ENCODE results near the gene CDHR2.

The CDHR2 gene

DNA sequence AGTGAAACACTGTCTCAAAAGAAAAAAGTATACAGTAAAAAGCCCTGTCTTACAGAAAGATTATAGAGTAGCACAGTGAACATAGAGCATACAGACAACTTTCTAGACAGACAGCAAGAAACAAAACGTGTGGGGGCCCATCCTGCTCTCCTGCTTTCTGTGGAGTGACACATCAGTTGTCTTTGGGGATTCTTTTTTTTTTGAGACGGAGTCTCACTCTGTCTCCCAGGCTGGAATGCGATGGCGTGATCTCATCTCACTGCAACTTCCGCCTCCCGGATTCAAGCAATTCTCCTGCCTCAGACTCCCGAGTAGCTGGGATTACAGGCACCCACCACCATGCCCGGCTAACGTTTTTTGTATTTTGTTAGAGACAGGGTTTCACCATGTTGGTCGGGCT, 14.9 kb downstream of the CDHR2 start:
- H3K4me1 ChIP-seq (ENCODE audit: control insufficient read depth, insufficient read depth, low read length, poor library complexity, severe bottlenecking), result peaks cover 5% of the 10 kb centered on the region
- no peak overlapping the region for H3K4me3 ChIP-seq (ENCODE audit: insufficient read depth, low read depth, low read length, poor library complexity, severe bottlenecking)
- no peaks in the 10 kb centered on the region for H3K27me3 ChIP-seq (replicated peaks; ENCODE audit: control insufficient read depth, insufficient read depth, low read length, poor library complexity, severe bottlenecking)
- H3K36me3 ChIP-seq (ENCODE audit: control insufficient read depth, insufficient read depth, low read length), result no peaks in the 10 kb centered on the region
- no peak for DNase-seq
- no peaks in the 10 kb centered on the region for H3K9me3 ChIP-seq (ENCODE audit: control insufficient read depth, low read length)
- no peak overlapping the region for H3K27ac ChIP-seq (ENCODE audit: insufficient read depth, low read length, poor library complexity, severe bottlenecking)

DNA sequence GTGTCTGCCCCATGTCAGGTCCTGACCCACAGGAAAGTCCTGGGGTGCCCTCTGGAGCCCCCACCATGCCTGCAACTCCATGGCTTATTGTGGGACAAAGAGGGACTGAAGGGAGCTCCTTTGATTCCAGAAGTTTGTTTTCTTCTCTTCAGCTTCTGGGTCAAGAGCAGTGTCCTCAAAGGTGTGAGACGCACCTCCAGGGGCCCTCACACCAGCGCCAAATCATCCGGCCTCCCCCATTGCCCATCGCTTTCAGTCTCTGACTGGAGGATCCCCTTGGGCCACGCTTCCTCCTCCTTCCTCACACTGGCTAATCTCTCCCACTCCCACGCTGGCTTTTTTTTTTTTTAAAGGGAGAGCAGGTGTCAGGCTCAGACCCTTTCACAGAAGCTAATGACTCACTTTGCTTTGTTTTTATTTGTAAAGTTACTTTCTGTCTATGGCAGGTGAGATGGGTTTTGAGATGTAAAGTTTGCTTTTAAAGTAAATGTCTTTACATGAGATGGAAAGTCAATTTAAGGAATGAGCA, 16.7 kb downstream of the CDHR2 start:
- Histone ChIP-seq H3K27me3 (replicated peaks; ENCODE audit: control insufficient read depth, insufficient read depth, low read length, poor library complexity, severe bottlenecking) (no peaks in the 10 kb centered on the region), H3K27ac (ENCODE audit: insufficient read depth, low read length, poor library complexity, severe bottlenecking) (no peak overlapping the region), H3K4me3 (ENCODE audit: insufficient read depth, low read depth, low read length, poor library complexity, severe bottlenecking) (no peak overlapping the region), H3K9me3 (ENCODE audit: control insufficient read depth, low read length) (no peaks in the 10 kb centered on the region), H3K36me3 (ENCODE audit: control insufficient read depth, insufficient read depth, low read length) (no peaks in the 10 kb centered on the region), H3K4me1 (ENCODE audit: control insufficient read depth, insufficient read depth, low read length, poor library complexity, severe bottlenecking) (no peaks in the 10 kb centered on the region)
- no peak for DNase-seq

GRCh38 chr5:176568657-176569056, 19.5 kb downstream of the CDHR2 start:
- Histone ChIP-seq H3K27me3 (replicated peaks; ENCODE audit: control insufficient read depth, insufficient read depth, low read length, poor library complexity, severe bottlenecking) (no peaks in the 10 kb centered on the region), H3K4me3 (ENCODE audit: insufficient read depth, low read depth, low read length, poor library complexity, severe bottlenecking) (no peak overlapping the region), H3K27ac (ENCODE audit: insufficient read depth, low read length, poor library complexity, severe bottlenecking) (no peak overlapping the region), H3K4me1 (ENCODE audit: control insufficient read depth, insufficient read depth, low read length, poor library complexity, severe bottlenecking) (no peaks in the 10 kb centered on the region), H3K9me3 (ENCODE audit: control insufficient read depth, low read length) (no peaks in the 10 kb centered on the region), H3K36me3 (ENCODE audit: control insufficient read depth, insufficient read depth, low read length) (no peaks in the 10 kb centered on the region)
- DNase-seq, result no peak

DNA sequence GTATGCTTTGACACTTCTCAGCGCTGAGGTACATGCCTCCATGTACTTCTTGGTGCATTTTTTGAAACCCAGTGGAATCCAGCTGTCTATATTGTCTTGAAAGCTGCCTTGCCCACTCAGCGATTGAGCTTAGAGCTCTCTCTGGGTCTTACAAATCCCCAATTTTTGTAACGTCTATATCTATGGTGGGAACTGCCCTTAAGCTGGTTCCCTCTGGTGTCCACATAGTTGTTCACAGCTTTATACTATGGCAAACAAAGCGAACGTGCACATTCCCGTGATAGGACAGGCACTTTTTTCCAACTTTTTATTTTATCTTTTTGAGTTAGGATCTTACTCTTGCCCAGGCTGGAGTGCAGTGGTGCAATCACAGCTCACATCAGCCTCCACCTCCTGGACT, 20.9 kb downstream of the CDHR2 start:
- H3K27me3 ChIP-seq (replicated peaks; ENCODE audit: control insufficient read depth, insufficient read depth, low read length, poor library complexity, severe bottlenecking), result no peaks in the 10 kb centered on the region
- H3K36me3 ChIP-seq (ENCODE audit: control insufficient read depth, insufficient read depth, low read length), result no peaks in the 10 kb centered on the region
- H3K27ac ChIP-seq (ENCODE audit: insufficient read depth, low read length, poor library complexity, severe bottlenecking), result no peak overlapping the region
- DNase-seq, result no peak
- no peak overlapping the region for H3K4me3 ChIP-seq (ENCODE audit: insufficient read depth, low read depth, low read length, poor library complexity, severe bottlenecking)
- H3K4me1 ChIP-seq (ENCODE audit: control insufficient read depth, insufficient read depth, low read length, poor library complexity, severe bottlenecking), result peaks cover 6% of the 10 kb centered on the region
- no peaks in the 10 kb centered on the region for H3K9me3 ChIP-seq (ENCODE audit: control insufficient read depth, low read length)

DNA sequence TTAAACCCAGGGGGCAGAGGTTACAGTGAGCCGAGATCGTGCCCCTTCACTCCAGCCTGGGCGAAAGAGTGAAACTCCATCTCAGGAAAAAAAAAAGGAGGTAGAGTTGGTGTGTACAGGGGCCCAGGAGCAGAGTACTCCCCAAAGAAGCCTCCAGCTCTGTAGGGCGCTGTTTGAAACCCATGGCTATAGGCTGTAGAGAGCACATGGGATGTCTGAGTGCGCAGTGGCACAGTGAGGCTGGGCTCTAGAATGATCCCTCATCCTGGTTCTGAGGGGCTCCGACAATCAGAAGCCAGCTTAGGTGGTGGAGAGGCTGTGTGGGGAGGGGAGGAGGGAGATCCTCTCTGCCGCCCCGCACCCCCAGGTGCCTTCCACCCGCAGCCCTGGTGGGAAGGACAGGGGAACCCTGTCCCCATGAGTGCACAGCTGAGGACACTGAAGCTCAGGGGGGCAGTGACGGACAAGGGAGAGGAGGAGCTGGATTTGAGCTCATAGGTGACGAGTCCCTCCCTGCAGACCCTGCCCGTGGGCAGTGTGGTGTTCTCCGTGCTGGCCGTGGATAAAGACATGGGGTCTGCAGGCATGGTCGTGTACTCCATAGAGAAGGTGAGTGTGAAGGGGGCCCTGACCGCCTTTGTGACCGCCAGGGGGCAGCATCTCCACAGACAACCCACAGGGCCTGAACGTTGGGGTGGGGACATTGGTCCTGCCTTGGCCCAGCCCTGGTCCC, 24.6 kb downstream of the CDHR2 start:
- DNase-seq, result peak; percentile 47 to 64 (median 57)
- H3K27me3 ChIP-seq (replicated peaks; ENCODE audit: control insufficient read depth, insufficient read depth, low read length, poor library complexity, severe bottlenecking), result no peaks in the 10 kb centered on the region
- H3K27ac ChIP-seq (ENCODE audit: insufficient read depth, low read length, poor library complexity, severe bottlenecking), result no peak overlapping the region
- no peak overlapping the region for H3K4me3 ChIP-seq (ENCODE audit: insufficient read depth, low read depth, low read length, poor library complexity, severe bottlenecking)
- H3K9me3 ChIP-seq (ENCODE audit: control insufficient read depth, low read length), result no peaks in the 10 kb centered on the region
- H3K36me3 ChIP-seq (ENCODE audit: control insufficient read depth, insufficient read depth, low read length), result no peaks in the 10 kb centered on the region
- peaks cover 6% of the 10 kb centered on the region for H3K4me1 ChIP-seq (ENCODE audit: control insufficient read depth, insufficient read depth, low read length, poor library complexity, severe bottlenecking)

DNA sequence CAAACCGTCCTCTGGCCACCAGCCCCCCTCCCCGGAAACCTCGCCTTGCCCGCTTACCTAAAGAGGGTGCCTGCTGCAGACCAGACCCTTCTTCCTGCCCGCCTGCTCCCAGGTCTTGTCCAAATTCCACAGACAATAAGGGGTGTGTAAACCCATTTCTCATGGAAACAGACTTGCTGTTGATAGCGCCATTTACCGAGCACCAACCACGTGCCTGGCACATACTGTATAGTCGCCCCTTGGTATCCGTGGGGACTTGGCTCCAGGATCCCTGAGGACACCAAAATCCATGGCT, 25.1 kb downstream of the CDHR2 start:
- Histone ChIP-seq H3K9me3 (ENCODE audit: control insufficient read depth, low read length) (no peaks in the 10 kb centered on the region), H3K27me3 (replicated peaks; ENCODE audit: control insufficient read depth, insufficient read depth, low read length, poor library complexity, severe bottlenecking) (no peaks in the 10 kb centered on the region), H3K27ac (ENCODE audit: insufficient read depth, low read length, poor library complexity, severe bottlenecking) (no peak overlapping the region), H3K4me3 (ENCODE audit: insufficient read depth, low read depth, low read length, poor library complexity, severe bottlenecking) (no peak overlapping the region), H3K4me1 (ENCODE audit: control insufficient read depth, insufficient read depth, low read length, poor library complexity, severe bottlenecking) (peaks cover 6% of the 10 kb centered on the region), H3K36me3 (ENCODE audit: control insufficient read depth, insufficient read depth, low read length) (no peaks in the 10 kb centered on the region)
- no peak for DNase-seq

DNA sequence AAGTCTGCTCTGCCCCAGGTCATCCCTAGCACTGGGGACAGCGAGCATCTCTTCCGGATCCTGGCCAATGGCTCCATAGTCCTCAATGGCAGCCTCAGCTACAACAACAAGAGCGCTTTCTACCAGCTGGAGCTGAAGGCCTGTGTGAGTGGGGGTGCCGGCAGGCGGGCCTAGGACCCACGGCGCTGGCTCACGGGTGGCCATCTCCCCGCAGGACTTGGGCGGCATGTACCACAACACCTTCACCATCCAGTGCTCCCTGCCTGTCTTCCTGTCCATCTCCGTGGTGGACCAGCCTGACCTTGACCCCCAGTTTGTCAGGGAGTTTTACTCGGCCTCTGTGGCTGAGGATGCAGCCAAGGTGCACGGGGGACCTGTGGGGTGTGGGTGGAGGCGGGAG, 25.9 kb downstream of the CDHR2 start:
- Histone ChIP-seq H3K4me1 (ENCODE audit: control insufficient read depth, insufficient read depth, low read length, poor library complexity, severe bottlenecking) (peaks cover 6% of the 10 kb centered on the region), H3K36me3 (ENCODE audit: control insufficient read depth, insufficient read depth, low read length) (no peaks in the 10 kb centered on the region), H3K27ac (ENCODE audit: insufficient read depth, low read length, poor library complexity, severe bottlenecking) (no peak overlapping the region), H3K27me3 (replicated peaks; ENCODE audit: control insufficient read depth, insufficient read depth, low read length, poor library complexity, severe bottlenecking) (no peaks in the 10 kb centered on the region), H3K4me3 (ENCODE audit: insufficient read depth, low read depth, low read length, poor library complexity, severe bottlenecking) (no peak overlapping the region), H3K9me3 (ENCODE audit: control insufficient read depth, low read length) (no peaks in the 10 kb centered on the region)
- no peak for DNase-seq

DNA sequence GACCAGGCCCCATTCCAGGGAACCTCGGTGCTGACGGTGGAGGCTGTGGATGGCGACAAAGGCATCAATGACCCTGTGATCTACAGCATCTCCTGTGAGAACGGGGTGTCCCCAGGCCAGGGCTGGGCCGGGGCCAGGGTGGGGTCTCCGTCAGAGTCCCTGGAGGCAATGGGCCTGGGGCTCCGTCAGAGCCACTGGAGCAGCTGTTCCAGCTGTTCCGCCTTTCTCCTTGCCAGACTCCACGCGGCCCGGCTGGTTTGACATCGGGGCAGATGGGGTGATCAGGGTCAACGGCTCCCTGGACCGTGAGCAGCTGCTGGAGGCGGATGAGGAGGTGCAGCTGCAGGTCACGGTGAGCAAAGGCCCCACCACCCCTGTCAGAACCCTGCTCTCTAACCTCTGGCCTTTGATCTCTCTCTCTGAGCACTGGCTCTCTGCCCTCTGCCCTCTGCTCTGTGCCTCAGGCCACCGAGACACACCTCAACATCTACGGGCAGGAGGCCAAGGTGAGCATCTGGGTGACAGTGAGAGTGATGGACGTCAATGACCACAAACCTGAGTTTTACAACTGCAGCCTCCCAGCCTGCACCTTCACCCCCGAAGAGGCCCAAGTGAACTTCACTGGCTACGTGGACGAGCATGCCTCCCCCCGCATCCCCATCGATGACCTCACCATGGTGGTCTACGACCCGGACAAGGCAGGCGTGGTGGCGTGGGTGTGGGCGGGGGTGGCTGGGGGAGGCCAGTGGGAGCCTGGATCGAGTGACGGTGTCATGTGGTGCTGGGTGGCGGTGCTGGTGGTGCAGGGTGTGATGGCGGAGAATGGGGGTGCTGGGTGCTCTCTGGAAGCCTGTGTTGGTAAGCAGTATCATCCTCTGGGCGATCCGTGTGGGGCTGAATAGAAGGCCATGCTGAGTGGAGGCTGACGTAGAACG, 26.6 kb downstream of the CDHR2 start:
- H3K4me3 ChIP-seq (ENCODE audit: insufficient read depth, low read depth, low read length, poor library complexity, severe bottlenecking), result no peak overlapping the region
- DNase-seq, result no peak
- no peaks in the 10 kb centered on the region for H3K27me3 ChIP-seq (replicated peaks; ENCODE audit: control insufficient read depth, insufficient read depth, low read length, poor library complexity, severe bottlenecking)
- H3K4me1 ChIP-seq (ENCODE audit: control insufficient read depth, insufficient read depth, low read length, poor library complexity, severe bottlenecking), result peaks cover 6% of the 10 kb centered on the region
- no peaks in the 10 kb centered on the region for H3K36me3 ChIP-seq (ENCODE audit: control insufficient read depth, insufficient read depth, low read length)
- no peak overlapping the region for H3K27ac ChIP-seq (ENCODE audit: insufficient read depth, low read length, poor library complexity, severe bottlenecking)
- no peaks in the 10 kb centered on the region for H3K9me3 ChIP-seq (ENCODE audit: control insufficient read depth, low read length)

- H3K4me1 ChIP-seq (ENCODE audit: control insufficient read depth, insufficient read depth, low read length, poor library complexity, severe bottlenecking), result peaks cover 6% of the 10 kb centered on the region
- no peak overlapping the region for H3K4me3 ChIP-seq (ENCODE audit: insufficient read depth, low read depth, low read length, poor library complexity, severe bottlenecking)
- no peaks in the 10 kb centered on the region for H3K27me3 ChIP-seq (replicated peaks; ENCODE audit: control insufficient read depth, insufficient read depth, low read length, poor library complexity, severe bottlenecking)
- no peak for DNase-seq
- no peak overlapping the region for H3K27ac ChIP-seq (ENCODE audit: insufficient read depth, low read length, poor library complexity, severe bottlenecking)
- H3K36me3 ChIP-seq (ENCODE audit: control insufficient read depth, insufficient read depth, low read length), result no peaks in the 10 kb centered on the region
- H3K9me3 ChIP-seq (ENCODE audit: control insufficient read depth, low read length), result no peaks in the 10 kb centered on the region
Observed at GRCh38 chr5:176577312-176578176, 28.4 kb downstream of the CDHR2 start.

Measured in effector memory CD4-positive, alpha-beta T cell (primary cell).